RWPE2 (cell line): ENCODE measurements around the gene PTPRM.

ENCODE experiments used
- ATAC-seq: fragments of 200-7000 bp; cut with Tn5 transposase; 3 replicates; pipeline ENCODE4 v1.9.1; 2021; ENCODE audit warnings: low read depth
- DNase-seq: peaks from one replicate; pipeline ENCODE4 v3.0.0-alpha.2; 2020; ENCODE audit warnings: low spot score
- H3K27ac ChIP-seq: fragments of 450-650 bp; 2 replicates; pipeline ENCODE4 v1.5.1; 2017; ENCODE audit warnings: mild to moderate bottlenecking; ENCODE audit not compliant: poor library complexity, severe bottlenecking
- H3K27me3 ChIP-seq: fragments of 250-450 bp; sonication (Bioruptor Pico); 2 replicates; pipeline ENCODE4 v1.5.1; 2021; ENCODE audit warnings: mild to moderate bottlenecking, moderate library complexity; ENCODE audit not compliant: insufficient read depth, poor library complexity, severe bottlenecking
- H3K36me3 ChIP-seq: fragments of 250-450 bp; sonication (Bioruptor Pico); 2 replicates; pipeline ENCODE4 v1.5.1; 2020; ENCODE audit warnings: low read depth, mild to moderate bottlenecking, moderate library complexity
- H3K4me1 ChIP-seq: fragments of 250-450 bp; sonication (Bioruptor Pico); 2 replicates; pipeline ENCODE4 v1.5.1; 2021; ENCODE audit warnings: mild to moderate bottlenecking, moderate library complexity; ENCODE audit not compliant: insufficient read depth, poor library complexity, severe bottlenecking
- H3K4me3 ChIP-seq: fragments of 250-450 bp; sonication (Bioruptor Pico); 2 replicates; pipeline ENCODE4 v1.5.1; 2021; ENCODE audit warnings: mild to moderate bottlenecking, moderate library complexity; ENCODE audit not compliant: severe bottlenecking
- H3K9me3 ChIP-seq: fragments of 250-450 bp; sonication (Bioruptor Pico); 2 replicates; pipeline ENCODE4 v1.5.1; 2021; ENCODE audit warnings: mild to moderate bottlenecking, moderate library complexity; ENCODE audit not compliant: severe bottlenecking
- TF ChIP-seq, protein P1 (sequence below): fragments of 450-650 bp; IDR thresholded peaks from one replicate; pipeline ENCODE4 v1.5.1; 2017; ENCODE audit warnings: mild to moderate bottlenecking, moderate library complexity; ENCODE audit not compliant: poor library complexity, severe bottlenecking

The PTPRM gene

GRCh38 chr18:8029061-8029460, 461.9 kb downstream of the PTPRM start:
- no peak for ATAC-seq
- no peaks in the 10 kb centered on the region for H3K36me3 ChIP-seq
- TF ChIP-seq, protein P1, sequence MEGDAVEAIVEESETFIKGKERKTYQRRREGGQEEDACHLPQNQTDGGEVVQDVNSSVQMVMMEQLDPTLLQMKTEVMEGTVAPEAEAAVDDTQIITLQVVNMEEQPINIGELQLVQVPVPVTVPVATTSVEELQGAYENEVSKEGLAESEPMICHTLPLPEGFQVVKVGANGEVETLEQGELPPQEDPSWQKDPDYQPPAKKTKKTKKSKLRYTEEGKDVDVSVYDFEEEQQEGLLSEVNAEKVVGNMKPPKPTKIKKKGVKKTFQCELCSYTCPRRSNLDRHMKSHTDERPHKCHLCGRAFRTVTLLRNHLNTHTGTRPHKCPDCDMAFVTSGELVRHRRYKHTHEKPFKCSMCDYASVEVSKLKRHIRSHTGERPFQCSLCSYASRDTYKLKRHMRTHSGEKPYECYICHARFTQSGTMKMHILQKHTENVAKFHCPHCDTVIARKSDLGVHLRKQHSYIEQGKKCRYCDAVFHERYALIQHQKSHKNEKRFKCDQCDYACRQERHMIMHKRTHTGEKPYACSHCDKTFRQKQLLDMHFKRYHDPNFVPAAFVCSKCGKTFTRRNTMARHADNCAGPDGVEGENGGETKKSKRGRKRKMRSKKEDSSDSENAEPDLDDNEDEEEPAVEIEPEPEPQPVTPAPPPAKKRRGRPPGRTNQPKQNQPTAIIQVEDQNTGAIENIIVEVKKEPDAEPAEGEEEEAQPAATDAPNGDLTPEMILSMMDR = no peak
- H3K27ac ChIP-seq = no peak overlapping the region
- peak; percentile 39 for DNase-seq
- H3K4me3 ChIP-seq = no peak overlapping the region
- no peaks in the 10 kb centered on the region for H3K9me3 ChIP-seq
- H3K27me3 ChIP-seq = no peaks in the 10 kb centered on the region
- H3K4me1 ChIP-seq = no peaks in the 10 kb centered on the region

DNA sequence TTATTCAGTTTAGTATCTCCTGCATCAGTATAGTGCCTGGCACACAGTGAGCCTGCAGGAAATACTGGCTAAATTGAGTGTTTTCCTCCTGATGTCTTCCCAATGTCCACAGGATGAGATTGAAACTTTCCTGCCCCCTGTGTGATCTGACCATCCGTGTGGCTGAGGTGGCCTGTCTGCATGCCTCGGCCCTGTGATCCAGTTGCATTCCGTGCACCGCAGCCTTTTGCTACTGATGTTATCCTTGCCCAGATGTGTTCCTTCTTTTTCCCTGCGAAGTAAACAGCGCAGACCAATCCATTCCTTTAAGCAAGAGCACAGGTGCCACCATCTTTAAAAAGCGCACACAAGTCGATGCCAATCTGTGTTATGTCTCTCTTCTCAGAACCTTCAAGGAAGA, 462.6 kb downstream of the PTPRM start:
- no peak for ATAC-seq
- TF ChIP-seq, protein P1 = no peak

GRCh38 chr18:8030201-8030600, 463.1 kb downstream of the PTPRM start:
- no peaks in the 10 kb centered on the region for H3K9me3 ChIP-seq
- no peaks in the 10 kb centered on the region for H3K36me3 ChIP-seq
- DNase-seq (no peak), ATAC-seq (no peak)
- H3K27ac ChIP-seq = no peak overlapping the region
- no peaks in the 10 kb centered on the region for H3K4me1 ChIP-seq
- no peaks in the 10 kb centered on the region for H3K27me3 ChIP-seq
- TF ChIP-seq, protein P1 = no peak
- H3K4me3 ChIP-seq = no peak overlapping the region

More for the DNA sequence above, 462.6 kb downstream of the PTPRM start:
- Histone ChIP-seq H3K27me3 (no peaks in the 10 kb centered on the region), H3K36me3 (no peaks in the 10 kb centered on the region), H3K4me1 (no peaks in the 10 kb centered on the region), H3K4me3 (no peak overlapping the region), H3K9me3 (no peaks in the 10 kb centered on the region), H3K27ac (no peak overlapping the region)
- no peak for DNase-seq

GRCh38 chr18:8031496-8031895, 464.4 kb downstream of the PTPRM start:
- H3K4me1 ChIP-seq = no peaks in the 10 kb centered on the region
- TF ChIP-seq, protein P1 = no peak
- ATAC-seq (no peak), DNase-seq (no peak)
- no peak overlapping the region for H3K4me3 ChIP-seq
- no peak overlapping the region for H3K27ac ChIP-seq
- no peaks in the 10 kb centered on the region for H3K27me3 ChIP-seq
- H3K36me3 ChIP-seq = no peaks in the 10 kb centered on the region
- no peaks in the 10 kb centered on the region for H3K9me3 ChIP-seq

GRCh38 chr18:8034674-8035073, 467.6 kb downstream of the PTPRM start:
- Histone ChIP-seq H3K27me3 (no peaks in the 10 kb centered on the region), H3K9me3 (no peaks in the 10 kb centered on the region), H3K4me1 (peaks cover 7% of the 10 kb centered on the region), H3K27ac (no peak overlapping the region), H3K36me3 (no peaks in the 10 kb centered on the region), H3K4me3 (no peak overlapping the region)
- ATAC-seq (no peak), DNase-seq (no peak)
- TF ChIP-seq, protein P1 = no peak
